HEK293 (cell line): Measurements from ENCODE around the gene ATP2C1.

Source experiments
- CTCF ChIA-PET: fragments of 350-600 bp; formaldehyde crosslinking; extraction: SDS; loops from one replicate; lab custom pipeline; 2021; ENCODE audit warnings: antibody characterized with exemption; lab: Yijun Ruan, JAX
- POLR2A ChIA-PET: fragments of 300-600 bp; formaldehyde crosslinking; extraction: SDS; loops from one replicate; lab custom pipeline; 2020; ENCODE audit warnings: antibody characterized with exemption, inconsistent platforms; lab: Yijun Ruan, JAX
- H3K27ac ChIP-seq: fragments of 200-500 bp; sonication (Bioruptor generic); 2 replicates; pipeline ENCODE4 v1.5.1; 2014; ENCODE audit warnings: low read depth, low read length, control low read depth, inconsistent platforms; ENCODE audit errors: extremely low read depth
- H3K36me3 ChIP-seq, 2 experiments: fragments of 200-500 bp in 1 of 2; sonication (Bioruptor generic) in 1 of 2; 1 replicate in 1 of 2; 2 replicates in 1 of 2; pipeline ENCODE4 v1.5.1; 2014 to 2017; ENCODE audit warnings: inconsistent platforms in 2 of 2, low read length in 2 of 2; ENCODE audit not compliant: control insufficient read depth in 2 of 2, insufficient read depth in 1 of 2
- H3K4me1 ChIP-seq: fragments of 200-500 bp; sonication (Bioruptor generic); 2 replicates; pipeline ENCODE4 v1.5.1; 2014; ENCODE audit warnings: mild to moderate bottlenecking, low read length, inconsistent platforms; ENCODE audit not compliant: control insufficient read depth, insufficient read depth
- H3K4me3 ChIP-seq: 2 replicates; pipeline ENCODE4 v1.5.1; 2011; ENCODE audit warnings: low read depth, mild to moderate bottlenecking, control low read depth, low read length, moderate library complexity
- H3K9me3 ChIP-seq: fragments of 200-500 bp; sonication (Bioruptor generic); 2 replicates; pipeline ENCODE4 v1.5.1; 2014; ENCODE audit warnings: low read depth, low read length, inconsistent platforms; ENCODE audit not compliant: control insufficient read depth, insufficient read depth
- BCL11B ChIP-seq: fragments of 450-650 bp; formaldehyde crosslinking; IDR thresholded peaks from 2 replicates; pipeline ENCODE4 v1.5.1; 2016; ENCODE audit warnings: low read depth, missing biosample characterization, missing genetic modification characterization
- FEZF1 ChIP-seq: fragments of 450-650 bp; formaldehyde crosslinking; IDR thresholded peaks from 2 replicates; pipeline ENCODE4 v1.5.1; 2016; ENCODE audit warnings: missing biosample characterization, missing genetic modification characterization
- HOXD13 ChIP-seq: sonication (generic); formaldehyde crosslinking; IDR thresholded peaks from 2 replicates; pipeline ENCODE4 v1.8.0; 2022; ENCODE audit warnings: missing genetic modification reagents, borderline replicate concordance
- KLF7 ChIP-seq: fragments of 450-650 bp; formaldehyde crosslinking; IDR thresholded peaks from 2 replicates; pipeline ENCODE4 v1.5.1; 2016; ENCODE audit warnings: missing biosample characterization, missing genetic modification characterization, borderline replicate concordance
- KLF8 ChIP-seq: fragments of 450-650 bp; formaldehyde crosslinking; IDR thresholded peaks from 2 replicates; pipeline ENCODE4 v1.5.1; 2016; ENCODE audit warnings: missing biosample characterization, missing genetic modification characterization
- PRDM1 ChIP-seq: fragments of 450-650 bp; formaldehyde crosslinking; IDR thresholded peaks from 2 replicates; pipeline ENCODE4; 2016; ENCODE audit warnings: missing biosample characterization, missing genetic modification characterization
- YY2 ChIP-seq: fragments of 450-650 bp; formaldehyde crosslinking; IDR thresholded peaks from 2 replicates; pipeline ENCODE4 v1.5.1; 2016; ENCODE audit warnings: missing biosample characterization, missing genetic modification characterization
- ZNF133 ChIP-seq: fragments of 450-650 bp; formaldehyde crosslinking; IDR thresholded peaks from 2 replicates; pipeline ENCODE4 v1.5.1; 2016; ENCODE audit warnings: missing biosample characterization, missing genetic modification characterization
- ZNF140 ChIP-seq: fragments of 450-650 bp; formaldehyde crosslinking; IDR thresholded peaks from 2 replicates; pipeline ENCODE4 v1.5.1; 2016; ENCODE audit warnings: missing biosample characterization, missing genetic modification characterization
- ZNF239 ChIP-seq: fragments of 450-650 bp; formaldehyde crosslinking; IDR thresholded peaks from 2 replicates; pipeline ENCODE4 v1.5.1; 2016; ENCODE audit warnings: missing biosample characterization, missing genetic modification characterization
- ZNF394 ChIP-seq: fragments of 450-650 bp; formaldehyde crosslinking; IDR thresholded peaks from 2 replicates; pipeline ENCODE4 v1.5.1; 2016; ENCODE audit warnings: missing biosample characterization, missing genetic modification characterization, mild to moderate bottlenecking, moderate library complexity, borderline replicate concordance
- ZNF404 ChIP-seq: fragments of 450-650 bp; formaldehyde crosslinking; IDR thresholded peaks from 2 replicates; pipeline ENCODE4 v1.5.1; 2017; ENCODE audit warnings: missing biosample characterization, missing genetic modification characterization
- ZNF501 ChIP-seq: fragments of 450-650 bp; formaldehyde crosslinking; IDR thresholded peaks from 2 replicates; pipeline ENCODE4 v1.5.1; 2016; ENCODE audit warnings: missing biosample characterization, missing genetic modification characterization
- ZNF530 ChIP-seq: fragments of 450-650 bp; formaldehyde crosslinking; IDR thresholded peaks from 2 replicates; pipeline ENCODE4 v1.5.1; 2016; ENCODE audit warnings: low read depth, missing biosample characterization, missing genetic modification characterization
- ZNF548 ChIP-seq: fragments of 450-650 bp; formaldehyde crosslinking; IDR thresholded peaks from 2 replicates; pipeline ENCODE4 v1.5.1; 2016; ENCODE audit warnings: missing biosample characterization, missing genetic modification characterization
- ZNF629 ChIP-seq: fragments of 450-650 bp; formaldehyde crosslinking; IDR thresholded peaks from 2 replicates; pipeline ENCODE4 v1.5.1; 2017; ENCODE audit warnings: missing biosample characterization, missing genetic modification characterization
- ZNF768 ChIP-seq: fragments of 450-650 bp; formaldehyde crosslinking; IDR thresholded peaks from 2 replicates; pipeline ENCODE4 v1.5.1; 2018; ENCODE audit warnings: missing biosample characterization, mild to moderate bottlenecking, missing genetic modification characterization
- ZSCAN30 ChIP-seq: fragments of 450-650 bp; IDR thresholded peaks from 2 replicates; pipeline ENCODE4 v1.5.1; 2018; ENCODE audit warnings: missing biosample characterization, mild to moderate bottlenecking, missing genetic modification characterization, moderate library complexity
- TF ChIP-seq, protein P1 (sequence below): IDR thresholded peaks from 2 replicates; pipeline ENCODE4 v1.6.1; 2011; ENCODE audit warnings: mild to moderate bottlenecking, low read depth, low read length, borderline replicate concordance
- TF ChIP-seq, protein P2 (sequence below): fragments of 450-650 bp; formaldehyde crosslinking; IDR thresholded peaks from 2 replicates; pipeline ENCODE4 v1.5.1; 2016; ENCODE audit warnings: missing biosample characterization, missing genetic modification characterization, borderline replicate concordance
- TF ChIP-seq, protein P3 (sequence below): fragments of 450-650 bp; formaldehyde crosslinking; IDR thresholded peaks from 2 replicates; pipeline ENCODE4 v1.5.1; 2016; ENCODE audit warnings: missing biosample characterization, missing genetic modification characterization
- TF ChIP-seq, protein P4 (sequence below): fragments of 450-650 bp; IDR thresholded peaks from 2 replicates; pipeline ENCODE4 v1.5.1; 2018; ENCODE audit warnings: missing biosample characterization, missing genetic modification characterization
- TF ChIP-seq, protein P5 (sequence below): fragments of 450-650 bp; formaldehyde crosslinking; IDR thresholded peaks from 2 replicates; pipeline ENCODE4 v1.5.1; 2017; ENCODE audit warnings: missing biosample characterization, missing genetic modification characterization
- TF ChIP-seq, protein P6 (sequence below): fragments of 450-650 bp; formaldehyde crosslinking; IDR thresholded peaks from 2 replicates; pipeline ENCODE4 v1.5.1; 2016; ENCODE audit warnings: missing biosample characterization, missing genetic modification characterization

The ATP2C1 gene

GRCh38 chr3:130991126-130991525, 97.2 kb downstream of the ATP2C1 start:
- TF ChIP-seq KLF7 (tag by site-specific recombination) (no peak), ZNF140 (tag by site-specific recombination) (no peak), ZNF501 (no peak)
- TF ChIP-seq, protein P1, sequence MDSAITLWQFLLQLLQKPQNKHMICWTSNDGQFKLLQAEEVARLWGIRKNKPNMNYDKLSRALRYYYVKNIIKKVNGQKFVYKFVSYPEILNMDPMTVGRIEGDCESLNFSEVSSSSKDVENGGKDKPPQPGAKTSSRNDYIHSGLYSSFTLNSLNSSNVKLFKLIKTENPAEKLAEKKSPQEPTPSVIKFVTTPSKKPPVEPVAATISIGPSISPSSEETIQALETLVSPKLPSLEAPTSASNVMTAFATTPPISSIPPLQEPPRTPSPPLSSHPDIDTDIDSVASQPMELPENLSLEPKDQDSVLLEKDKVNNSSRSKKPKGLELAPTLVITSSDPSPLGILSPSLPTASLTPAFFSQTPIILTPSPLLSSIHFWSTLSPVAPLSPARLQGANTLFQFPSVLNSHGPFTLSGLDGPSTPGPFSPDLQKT: no peak
- no peaks in the 10 kb centered on the region for H3K9me3 ChIP-seq
- H3K36me3 ChIP-seq: peaks cover 0 to 21% of the 10 kb centered on the region in 2 experiments; a peak in 1 of 3 replicates
- CTCF ChIA-PET: no interaction called here
- no peak overlapping the region for H3K4me3 ChIP-seq
- no peaks in the 10 kb centered on the region for H3K4me1 ChIP-seq
- POLR2A ChIA-PET: no interaction called here
- no peak overlapping the region for H3K27ac ChIP-seq

DNA sequence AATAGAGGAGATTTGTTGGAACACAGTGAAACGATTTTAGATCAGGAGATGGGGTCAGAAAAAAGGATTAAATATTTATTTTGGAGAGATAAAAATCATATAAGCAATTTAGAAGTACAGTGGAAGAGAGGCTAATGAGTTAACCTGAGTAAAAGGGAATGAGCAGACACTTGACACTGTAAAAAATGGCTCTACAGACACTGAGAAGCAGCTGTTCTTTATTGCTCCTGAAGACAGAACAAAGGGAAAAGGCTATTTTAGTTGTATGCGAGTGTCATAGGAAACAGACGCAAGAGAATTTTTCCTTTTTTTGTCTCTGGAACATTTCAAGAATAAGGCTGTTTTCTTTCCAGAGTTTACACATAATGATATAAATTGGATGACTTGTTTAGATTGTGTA, 98.5 kb downstream of the ATP2C1 start:
- H3K4me1 ChIP-seq: no peaks in the 10 kb centered on the region
- POLR2A ChIA-PET: no interaction called here
- CTCF ChIA-PET: no interaction called here
- H3K36me3 ChIP-seq: peaks cover 0 to 23% of the 10 kb centered on the region in 2 experiments; a peak in 1 of 3 replicates
- H3K9me3 ChIP-seq: no peaks in the 10 kb centered on the region
- TF ChIP-seq KLF8 (tag by site-specific recombination): no peak
- no peak for TF ChIP-seq ZNF768 (tag by site-specific recombination)
- no peak for TF ChIP-seq ZNF404 (tag by site-specific recombination)
- TF ChIP-seq ZSCAN30: no peak
- TF ChIP-seq, all 188 proteins: peak for 0
- H3K4me3 ChIP-seq: no peak overlapping the region
- no peak overlapping the region for H3K27ac ChIP-seq

DNA sequence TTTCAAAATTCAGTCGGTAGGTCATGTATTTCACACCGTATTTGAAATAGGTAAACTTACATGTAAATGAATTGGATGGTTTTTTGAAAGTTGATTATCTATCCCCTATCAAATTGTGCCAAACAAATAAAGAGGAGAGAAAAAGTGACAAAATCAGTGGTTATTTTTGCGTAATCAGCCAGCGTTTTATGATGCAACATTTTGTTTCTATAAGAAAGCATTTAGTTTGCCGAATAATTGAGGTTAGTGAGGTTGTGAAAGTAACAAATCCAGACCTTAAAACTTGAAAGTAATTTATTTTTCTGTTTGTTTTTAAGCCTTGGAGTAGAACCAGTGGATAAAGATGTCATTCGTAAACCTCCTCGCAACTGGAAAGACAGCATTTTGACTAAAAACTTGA, 103.4 kb downstream of the ATP2C1 start:
- TF ChIP-seq BCL11B (tag by site-specific recombination) (no peak), YY2 (tag by site-specific recombination) (no peak), ZNF239 (tag by site-specific recombination) (no peak), FEZF1 (no peak), HOXD13 (CRISPR knock-in tag) (no peak), ZNF548 (tag by site-specific recombination) (no peak), ZNF133 (tag by site-specific recombination) (no peak), ZNF629 (no peak), ZNF530 (tag by site-specific recombination) (no peak), PRDM1 (tag by site-specific recombination) (no peak), ZNF394 (tag by site-specific recombination) (no peak)
- TF ChIP-seq, protein P2, sequence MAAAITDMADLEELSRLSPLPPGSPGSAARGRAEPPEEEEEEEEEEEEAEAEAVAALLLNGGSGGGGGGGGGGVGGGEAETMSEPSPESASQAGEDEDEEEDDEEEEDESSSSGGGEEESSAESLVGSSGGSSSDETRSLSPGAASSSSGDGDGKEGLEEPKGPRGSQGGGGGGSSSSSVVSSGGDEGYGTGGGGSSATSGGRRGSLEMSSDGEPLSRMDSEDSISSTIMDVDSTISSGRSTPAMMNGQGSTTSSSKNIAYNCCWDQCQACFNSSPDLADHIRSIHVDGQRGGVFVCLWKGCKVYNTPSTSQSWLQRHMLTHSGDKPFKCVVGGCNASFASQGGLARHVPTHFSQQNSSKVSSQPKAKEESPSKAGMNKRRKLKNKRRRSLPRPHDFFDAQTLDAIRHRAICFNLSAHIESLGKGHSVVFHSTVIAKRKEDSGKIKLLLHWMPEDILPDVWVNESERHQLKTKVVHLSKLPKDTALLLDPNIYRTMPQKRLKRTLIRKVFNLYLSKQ (tag by site-specific recombination): no peak
- TF ChIP-seq, protein P3, sequence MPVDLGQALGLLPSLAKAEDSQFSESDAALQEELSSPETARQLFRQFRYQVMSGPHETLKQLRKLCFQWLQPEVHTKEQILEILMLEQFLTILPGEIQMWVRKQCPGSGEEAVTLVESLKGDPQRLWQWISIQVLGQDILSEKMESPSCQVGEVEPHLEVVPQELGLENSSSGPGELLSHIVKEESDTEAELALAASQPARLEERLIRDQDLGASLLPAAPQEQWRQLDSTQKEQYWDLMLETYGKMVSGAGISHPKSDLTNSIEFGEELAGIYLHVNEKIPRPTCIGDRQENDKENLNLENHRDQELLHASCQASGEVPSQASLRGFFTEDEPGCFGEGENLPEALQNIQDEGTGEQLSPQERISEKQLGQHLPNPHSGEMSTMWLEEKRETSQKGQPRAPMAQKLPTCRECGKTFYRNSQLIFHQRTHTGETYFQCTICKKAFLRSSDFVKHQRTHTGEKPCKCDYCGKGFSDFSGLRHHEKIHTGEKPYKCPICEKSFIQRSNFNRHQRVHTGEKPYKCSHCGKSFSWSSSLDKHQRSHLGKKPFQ: no peak
- TF ChIP-seq, protein P4, sequence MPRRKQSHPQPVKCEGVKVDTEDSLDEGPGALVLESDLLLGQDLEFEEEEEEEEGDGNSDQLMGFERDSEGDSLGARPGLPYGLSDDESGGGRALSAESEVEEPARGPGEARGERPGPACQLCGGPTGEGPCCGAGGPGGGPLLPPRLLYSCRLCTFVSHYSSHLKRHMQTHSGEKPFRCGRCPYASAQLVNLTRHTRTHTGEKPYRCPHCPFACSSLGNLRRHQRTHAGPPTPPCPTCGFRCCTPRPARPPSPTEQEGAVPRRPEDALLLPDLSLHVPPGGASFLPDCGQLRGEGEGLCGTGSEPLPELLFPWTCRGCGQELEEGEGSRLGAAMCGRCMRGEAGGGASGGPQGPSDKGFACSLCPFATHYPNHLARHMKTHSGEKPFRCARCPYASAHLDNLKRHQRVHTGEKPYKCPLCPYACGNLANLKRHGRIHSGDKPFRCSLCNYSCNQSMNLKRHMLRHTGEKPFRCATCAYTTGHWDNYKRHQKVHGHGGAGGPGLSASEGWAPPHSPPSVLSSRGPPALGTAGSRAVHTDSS (tag by site-specific recombination): no peak
- TF ChIP-seq, protein P5, sequence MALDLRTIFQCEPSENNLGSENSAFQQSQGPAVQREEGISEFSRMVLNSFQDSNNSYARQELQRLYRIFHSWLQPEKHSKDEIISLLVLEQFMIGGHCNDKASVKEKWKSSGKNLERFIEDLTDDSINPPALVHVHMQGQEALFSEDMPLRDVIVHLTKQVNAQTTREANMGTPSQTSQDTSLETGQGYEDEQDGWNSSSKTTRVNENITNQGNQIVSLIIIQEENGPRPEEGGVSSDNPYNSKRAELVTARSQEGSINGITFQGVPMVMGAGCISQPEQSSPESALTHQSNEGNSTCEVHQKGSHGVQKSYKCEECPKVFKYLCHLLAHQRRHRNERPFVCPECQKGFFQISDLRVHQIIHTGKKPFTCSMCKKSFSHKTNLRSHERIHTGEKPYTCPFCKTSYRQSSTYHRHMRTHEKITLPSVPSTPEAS (tag by site-specific recombination): no peak
- TF ChIP-seq, protein P6, sequence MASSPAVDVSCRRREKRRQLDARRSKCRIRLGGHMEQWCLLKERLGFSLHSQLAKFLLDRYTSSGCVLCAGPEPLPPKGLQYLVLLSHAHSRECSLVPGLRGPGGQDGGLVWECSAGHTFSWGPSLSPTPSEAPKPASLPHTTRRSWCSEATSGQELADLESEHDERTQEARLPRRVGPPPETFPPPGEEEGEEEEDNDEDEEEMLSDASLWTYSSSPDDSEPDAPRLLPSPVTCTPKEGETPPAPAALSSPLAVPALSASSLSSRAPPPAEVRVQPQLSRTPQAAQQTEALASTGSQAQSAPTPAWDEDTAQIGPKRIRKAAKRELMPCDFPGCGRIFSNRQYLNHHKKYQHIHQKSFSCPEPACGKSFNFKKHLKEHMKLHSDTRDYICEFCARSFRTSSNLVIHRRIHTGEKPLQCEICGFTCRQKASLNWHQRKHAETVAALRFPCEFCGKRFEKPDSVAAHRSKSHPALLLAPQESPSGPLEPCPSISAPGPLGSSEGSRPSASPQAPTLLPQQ: no peak
- no peak overlapping the region for H3K4me3 ChIP-seq
- POLR2A ChIA-PET: no interaction called here
- CTCF ChIA-PET: no interaction called here
- H3K27ac ChIP-seq: no peak overlapping the region
- peaks cover 0 to 32% of the 10 kb centered on the region in 2 experiments; a peak in 1 of 3 replicates for H3K36me3 ChIP-seq
- H3K9me3 ChIP-seq: no peaks in the 10 kb centered on the region
- H3K4me1 ChIP-seq: no peaks in the 10 kb centered on the region
